Measurements from ENCODE around the gene RIOK1.
"Not testable (repeated sequence)": the region's sequence is repeated elsewhere in the genome, so short reads cannot be mapped to it uniquely, and the experiment has no call there.

RIOK1 gene

DNA sequence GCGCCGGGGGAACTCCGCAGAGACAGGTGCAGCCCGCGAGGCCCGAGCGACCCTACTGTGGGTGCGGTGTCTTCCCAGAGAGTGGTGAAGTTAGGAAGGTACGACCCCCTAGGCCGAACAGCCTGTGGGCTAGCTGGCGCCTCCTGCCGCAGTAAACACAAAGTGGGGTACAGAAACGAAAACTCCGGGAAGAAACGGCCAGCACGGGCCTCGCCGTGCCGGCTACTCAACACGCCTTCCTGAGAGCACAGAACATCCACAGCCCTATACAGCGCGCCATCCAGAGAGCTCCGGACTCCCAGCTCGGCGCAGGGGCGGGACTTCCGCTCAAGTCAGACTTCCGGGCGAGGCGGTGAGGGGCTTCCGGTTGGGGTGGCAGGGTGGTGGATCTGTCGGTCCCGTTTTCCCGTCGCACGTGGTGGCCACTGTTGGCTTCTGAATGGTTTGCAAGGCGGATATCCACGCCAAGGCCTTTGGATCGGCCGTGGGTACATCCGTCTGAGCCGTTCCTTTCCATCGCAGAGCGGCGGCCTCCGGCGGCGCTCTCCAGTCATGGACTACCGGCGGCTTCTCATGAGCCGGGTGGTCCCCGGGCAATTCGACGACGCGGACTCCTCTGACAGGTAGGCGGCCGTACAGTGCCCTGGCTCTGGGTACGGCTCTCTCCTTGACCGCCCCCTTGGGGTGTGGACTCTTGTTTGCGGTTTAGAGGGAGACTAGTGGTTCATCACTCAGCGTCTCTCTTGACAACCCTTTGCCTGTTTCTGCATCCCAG, at the start of gene RIOK1, which contains the start of gene CAGE1:
Gene RIOK1, plus strand, starts transcription at position 358 of the 775 bp plus-strand sequence. Its CDS starts 195 bp downstream, at position 553.
Gene CAGE1, minus strand, starts transcription at position 292 of the 775 bp plus-strand sequence. CDS start 2,569 bp downstream, outside the sequence.
- peak; percentile 92 for DNase-seq (ENCODE audit: low read depth)

DNA sequence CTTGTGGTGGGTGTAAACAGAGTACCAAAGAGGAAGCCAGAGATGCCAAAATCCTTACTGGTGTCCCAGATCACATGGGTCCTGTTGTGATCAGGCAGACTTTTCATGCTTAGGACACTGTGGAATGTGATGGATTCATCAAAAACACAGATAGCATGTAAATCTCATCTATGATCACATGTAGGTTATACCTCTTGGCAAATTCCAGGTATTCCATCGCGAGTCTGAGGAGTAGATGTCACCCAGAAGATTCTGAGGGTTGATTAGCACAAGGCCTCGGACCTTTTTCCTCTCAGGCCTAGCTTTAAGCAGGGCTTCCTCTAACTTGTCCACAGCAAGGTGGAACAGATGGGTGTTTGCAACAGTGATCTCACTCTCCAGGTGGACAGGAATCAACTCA, 48.3 kb upstream of the RIOK1 start:
- DNase-seq (ENCODE audit: low read depth), result no peak

DNA sequence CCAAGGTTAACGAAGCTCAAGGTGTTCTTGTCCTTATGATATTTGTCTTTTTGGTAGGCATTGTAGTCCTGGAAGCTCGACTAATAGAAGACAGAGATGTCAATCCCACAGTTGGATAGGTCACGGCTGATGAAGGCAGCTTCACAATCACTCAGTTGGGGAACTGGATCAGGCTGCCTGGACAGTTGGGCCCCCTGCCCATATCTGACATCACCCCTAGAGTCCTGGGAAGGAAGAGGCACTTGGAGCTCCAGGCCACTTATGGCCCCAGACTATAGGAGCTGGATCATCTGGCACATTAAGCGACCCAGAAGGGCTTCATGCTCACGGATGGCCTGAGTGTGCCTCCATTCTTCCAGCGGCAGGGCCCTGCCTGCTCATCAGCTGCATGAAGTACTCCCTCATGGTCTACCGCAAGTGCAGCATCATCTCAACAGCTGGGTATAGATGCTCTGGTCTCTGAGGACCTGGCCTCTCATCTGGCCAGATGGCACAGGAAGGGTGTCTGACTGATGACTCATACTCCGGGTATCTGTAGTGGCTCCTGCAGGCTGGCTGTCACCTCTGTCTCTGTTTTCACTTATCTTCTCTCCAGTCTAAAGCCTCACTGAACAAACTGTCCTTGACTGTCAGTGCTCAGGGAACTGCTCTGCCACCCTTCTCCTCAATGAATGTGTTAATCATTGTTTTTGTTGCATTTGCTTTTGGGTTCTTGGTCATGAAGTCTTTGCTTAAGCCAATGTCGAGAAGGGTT, 47.4 kb upstream of the RIOK1 start:
- DNase-seq (ENCODE audit: low read depth), result no peak

DNA sequence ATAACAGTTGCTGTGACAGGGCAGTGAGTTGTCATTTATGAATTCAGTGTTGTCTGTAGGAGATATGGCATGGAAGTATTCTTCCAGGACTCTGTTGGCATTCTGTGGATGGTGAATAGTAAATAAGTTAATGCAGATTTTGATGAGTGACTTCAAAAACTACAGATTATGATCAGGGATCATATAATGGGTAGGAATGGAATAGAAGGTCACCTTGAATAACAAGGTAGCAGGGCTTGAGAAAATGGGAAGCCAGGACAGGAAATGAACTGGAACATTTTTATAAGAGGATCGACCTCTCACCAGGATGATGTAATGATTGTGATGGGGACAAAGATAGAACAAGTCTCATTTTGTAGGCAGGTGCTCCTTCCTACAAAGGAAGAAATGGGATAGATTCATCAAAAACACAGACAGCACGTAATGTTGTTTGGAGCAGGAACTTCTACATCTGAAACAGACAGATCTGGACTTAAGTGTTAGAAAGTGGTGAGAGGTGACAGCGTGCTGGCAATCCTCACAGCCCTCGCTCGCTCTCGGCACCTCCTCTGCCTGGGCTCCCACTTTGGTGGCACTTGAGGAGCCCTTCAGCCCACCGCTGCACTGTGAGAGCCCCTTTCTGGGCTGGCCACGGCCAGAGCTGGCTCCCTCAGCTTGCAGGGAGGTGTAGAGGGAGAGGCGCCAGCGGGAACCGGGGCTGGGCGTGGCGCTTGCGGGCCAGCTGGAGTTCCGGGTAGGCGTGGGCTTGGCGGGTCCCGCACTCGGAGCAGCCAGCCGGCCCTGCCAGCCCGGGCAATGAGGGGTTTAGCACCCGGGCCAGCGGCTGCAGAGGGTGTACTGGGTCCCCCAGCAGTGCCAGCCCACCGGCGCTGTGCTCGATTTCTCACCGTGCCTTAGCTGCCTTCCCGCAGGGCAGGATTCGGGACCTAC, 45.8 kb upstream of the RIOK1 start:
- DNase-seq (ENCODE audit: low read depth), result no peak

DNA sequence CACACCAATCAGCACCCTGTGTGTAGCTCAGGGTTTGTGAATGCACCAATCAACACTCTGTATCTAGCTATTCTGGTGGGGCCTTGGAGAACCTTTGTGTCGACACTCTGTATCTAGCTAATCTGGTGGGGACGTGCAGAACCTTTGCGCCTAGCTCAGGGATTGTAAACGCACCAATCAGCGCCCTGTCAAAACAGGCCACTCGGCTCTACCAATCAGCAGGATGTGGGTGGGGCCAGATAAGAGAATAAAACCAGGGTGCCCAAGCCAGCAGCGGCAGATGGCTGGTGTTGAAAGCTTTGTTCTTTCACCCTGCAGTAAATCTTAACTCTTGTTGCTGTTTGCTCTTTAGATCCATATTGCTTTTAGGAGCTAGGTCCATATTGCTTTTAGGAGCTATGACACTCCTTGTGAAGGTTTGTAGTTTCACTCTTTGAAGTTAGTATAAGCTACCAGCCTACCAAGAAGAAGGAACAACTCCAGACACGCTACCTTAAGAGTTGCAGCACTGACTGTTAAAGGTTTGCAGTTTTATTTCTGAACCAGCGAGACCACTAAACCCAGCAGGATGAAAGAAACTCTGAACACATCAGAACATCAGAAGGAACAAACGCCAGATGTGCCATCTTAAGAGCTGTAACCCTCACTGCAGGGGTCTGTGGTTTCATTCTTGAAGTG, 44.7 kb upstream of the RIOK1 start:
- not testable (repeated sequence) for DNase-seq (ENCODE audit: low read depth)

DNA sequence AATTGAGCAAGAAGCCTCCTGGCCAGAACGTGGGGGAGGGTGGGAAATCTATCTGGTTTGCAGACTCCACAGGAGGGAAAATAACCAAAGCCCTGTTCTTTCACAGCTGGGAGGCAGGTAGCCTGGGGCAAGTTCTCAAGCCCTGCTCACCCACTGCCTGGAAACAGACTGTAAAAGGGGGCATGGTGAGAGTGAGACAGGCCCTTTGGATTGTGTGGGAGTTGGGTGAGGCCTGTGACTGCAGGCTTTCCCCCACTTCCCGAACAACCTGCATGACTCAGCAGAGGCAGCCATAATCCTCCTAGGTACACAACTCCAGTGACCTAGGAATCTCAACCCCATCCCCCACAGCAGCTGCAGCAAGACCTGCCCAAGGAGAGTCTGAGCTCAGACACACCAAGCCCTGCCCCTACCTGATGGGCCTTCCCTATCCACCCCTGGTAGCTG, 42.0 kb upstream of the RIOK1 start:
- not testable (repeated sequence) for DNase-seq (ENCODE audit: low read depth)

DNA sequence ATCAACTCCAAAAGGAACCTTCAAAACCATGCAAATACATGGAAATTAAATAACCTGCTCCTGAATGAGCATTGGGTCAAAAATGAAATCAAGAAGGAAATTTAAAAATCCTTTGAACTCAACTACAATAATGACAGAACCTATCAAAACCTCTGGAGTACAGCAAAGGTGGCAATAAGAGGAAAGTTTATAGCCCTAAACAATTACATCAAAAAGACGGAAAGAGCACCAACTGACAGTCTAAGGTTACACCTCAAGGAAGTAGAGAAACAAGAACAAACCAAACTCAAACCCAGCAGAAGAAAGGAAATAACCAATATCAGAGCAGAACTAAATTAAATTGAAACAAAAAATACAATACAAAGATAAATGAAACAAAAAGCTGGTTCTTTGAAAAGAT, 39.0 kb upstream of the RIOK1 start:
- DNase-seq (ENCODE audit: low read depth), result not testable (repeated sequence)

DNA sequence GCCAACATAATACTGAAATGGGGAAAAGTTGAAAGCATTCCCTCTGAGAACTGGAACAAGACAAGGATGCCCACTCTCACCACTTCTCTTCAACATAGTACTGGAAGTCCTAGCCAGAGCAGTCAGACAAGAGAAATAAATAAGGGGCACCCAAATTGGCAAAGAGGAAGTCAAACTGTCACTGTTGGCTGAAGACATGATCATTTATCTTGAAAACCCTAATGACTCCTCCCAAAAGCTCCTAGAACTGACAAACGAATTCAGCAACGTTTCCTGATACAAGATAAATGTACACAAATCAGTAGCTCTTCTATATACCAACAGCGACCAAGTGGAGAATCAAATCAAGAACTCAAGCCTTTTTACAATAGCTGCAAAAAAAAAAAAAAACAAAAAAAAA, 37.7 kb upstream of the RIOK1 start:
- DNase-seq (ENCODE audit: low read depth), result not testable (repeated sequence)

DNA sequence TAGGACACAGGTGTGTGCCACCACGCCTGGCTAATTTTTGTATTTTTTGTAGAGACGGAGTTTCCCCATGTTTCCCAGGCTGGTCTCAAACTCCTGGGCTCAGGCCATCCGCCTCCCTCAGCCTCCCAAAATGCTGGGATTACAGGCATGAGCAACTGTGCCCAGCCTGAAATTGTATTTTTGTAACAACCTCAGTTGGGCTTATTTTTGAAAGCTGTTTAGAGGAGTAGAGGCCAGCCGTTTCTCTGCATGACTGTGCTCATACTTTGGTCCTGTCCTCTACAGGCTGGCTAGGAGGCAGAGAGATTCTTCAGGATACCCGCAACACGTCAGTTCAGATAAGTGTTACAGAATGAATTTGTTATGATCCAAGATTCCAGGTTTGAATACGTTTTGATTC, 22.2 kb upstream of the RIOK1 start:
- DNase-seq (ENCODE audit: low read depth), result no peak

DNA sequence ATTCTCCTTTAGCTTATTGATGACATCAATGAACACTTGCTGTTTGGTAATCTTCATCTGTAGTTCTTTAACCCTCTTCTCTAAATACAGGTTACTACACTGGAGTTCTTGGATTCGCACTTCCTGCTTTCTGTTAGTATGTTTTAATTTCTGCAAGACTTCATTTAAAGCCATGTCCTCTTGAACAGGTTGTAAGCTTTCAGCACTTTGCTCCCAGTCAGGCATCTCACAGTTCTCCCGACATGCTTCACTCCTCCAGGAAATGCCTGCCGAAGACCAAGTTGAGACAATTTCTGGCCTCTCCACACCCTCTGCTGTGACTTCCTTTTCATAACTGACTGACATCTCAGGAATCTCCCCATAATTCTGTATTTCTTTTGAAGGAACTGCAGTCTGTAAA, 15.9 kb upstream of the RIOK1 start:
- no peak for DNase-seq (ENCODE audit: low read depth)

DNA sequence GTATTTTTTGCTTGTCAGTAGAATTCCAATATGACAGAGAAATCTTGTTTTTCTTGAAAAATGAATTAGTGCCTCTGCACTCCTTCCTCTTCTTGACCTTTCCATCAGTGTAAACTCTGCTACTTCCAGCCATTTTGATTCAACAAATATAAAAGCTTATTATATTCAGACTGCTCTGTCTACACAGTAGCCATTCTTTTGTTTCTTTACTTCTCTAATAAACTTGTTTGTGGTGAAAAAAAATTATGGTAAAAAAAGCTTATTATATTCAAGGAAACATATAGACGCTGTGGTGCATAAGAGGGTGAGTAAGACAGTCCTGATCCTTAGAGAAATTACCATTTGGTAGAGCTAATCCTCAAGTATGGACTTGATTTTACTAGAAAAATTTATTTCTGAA, 11.6 kb upstream of the RIOK1 start:
- no peak for DNase-seq (ENCODE audit: low read depth)

DNA sequence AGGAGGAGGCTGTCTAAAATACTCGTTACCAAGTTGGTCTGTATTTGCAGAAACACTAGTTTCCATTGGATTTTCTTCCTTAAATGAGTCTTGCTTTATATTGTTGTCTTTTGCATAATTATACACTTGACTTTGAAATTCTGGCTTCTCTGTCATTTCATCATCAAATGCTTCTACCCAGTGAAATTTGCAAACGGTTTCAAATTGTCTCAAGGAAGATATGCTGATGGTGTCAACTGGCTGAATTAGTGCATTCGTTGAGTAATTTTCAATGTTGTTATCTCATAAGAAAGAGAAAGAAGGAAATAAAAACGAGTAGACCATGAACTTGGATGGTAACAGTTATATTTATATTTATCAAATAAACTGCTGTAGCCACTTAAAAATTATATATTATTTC, 10.9 kb upstream of the RIOK1 start:
- DNase-seq (ENCODE audit: low read depth), result no peak

DNA sequence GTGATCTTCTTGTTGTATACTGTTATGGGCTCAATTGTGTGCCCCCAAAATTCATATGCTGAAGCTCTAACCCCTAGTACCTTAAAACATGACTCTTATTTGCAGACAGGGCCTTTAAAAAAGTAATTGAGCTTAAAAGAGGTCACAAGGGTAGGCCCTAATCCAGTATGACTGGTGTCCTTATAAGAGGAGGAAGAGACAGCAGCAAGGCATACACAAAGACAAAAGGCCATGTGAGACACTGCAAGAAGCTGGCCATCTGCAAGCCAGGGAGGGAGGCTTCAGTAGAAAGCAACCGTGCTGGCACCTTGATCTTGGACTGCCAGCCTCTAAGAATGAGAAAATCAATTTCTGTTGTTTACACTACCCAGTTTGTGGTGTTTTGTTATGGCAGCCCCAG, 8.5 kb upstream of the RIOK1 start:
- DNase-seq (ENCODE audit: low read depth), result no peak

DNA sequence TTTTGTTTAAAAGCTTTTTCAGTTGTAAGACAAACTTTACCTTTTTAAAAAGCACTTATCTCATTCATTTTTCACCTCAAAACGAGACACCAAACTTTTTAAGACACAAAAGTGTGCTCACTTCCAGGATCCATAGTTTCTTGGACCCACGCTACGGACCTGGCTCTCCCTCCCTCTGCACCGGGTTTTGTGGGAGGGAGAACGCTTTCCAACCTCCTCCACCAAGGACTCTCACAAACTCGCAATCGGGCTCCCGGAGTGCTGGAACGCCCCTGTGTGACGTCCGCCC, 502 bp upstream of the RIOK1 start:
- no peak for DNase-seq (ENCODE audit: low read depth)

DNA sequence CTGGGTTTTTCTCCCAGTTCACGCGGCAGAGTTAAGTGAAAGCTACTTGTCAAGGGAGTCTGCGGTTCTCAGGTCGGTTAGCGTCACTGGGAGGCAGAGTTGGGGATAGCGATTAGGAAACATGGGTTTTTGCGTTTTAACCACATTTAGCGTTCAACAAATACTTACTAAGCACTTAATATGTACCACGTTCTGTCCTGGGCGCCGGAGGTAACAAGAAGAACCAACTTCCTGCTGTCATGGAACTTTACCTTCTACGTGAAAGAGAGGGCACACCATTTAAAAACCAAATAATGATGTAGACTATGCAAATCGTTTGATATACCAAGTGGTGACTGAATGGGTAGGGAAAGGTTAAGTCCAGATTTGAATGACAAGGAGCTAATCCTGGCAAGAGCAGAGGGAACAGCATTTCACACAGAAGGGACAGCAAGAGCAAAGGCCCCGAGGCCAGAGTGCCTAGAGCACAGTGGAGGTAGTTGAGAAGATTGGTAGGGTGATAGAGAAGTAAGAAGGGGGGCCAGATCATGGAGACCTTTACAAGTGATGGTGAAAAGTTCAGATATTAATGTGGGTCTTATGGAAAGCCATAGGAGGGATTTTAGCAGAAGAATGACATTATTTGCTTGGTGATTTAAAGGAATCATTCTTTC, 744 bp downstream of the RIOK1 start:
- no peak for DNase-seq (ENCODE audit: low read depth)

DNA sequence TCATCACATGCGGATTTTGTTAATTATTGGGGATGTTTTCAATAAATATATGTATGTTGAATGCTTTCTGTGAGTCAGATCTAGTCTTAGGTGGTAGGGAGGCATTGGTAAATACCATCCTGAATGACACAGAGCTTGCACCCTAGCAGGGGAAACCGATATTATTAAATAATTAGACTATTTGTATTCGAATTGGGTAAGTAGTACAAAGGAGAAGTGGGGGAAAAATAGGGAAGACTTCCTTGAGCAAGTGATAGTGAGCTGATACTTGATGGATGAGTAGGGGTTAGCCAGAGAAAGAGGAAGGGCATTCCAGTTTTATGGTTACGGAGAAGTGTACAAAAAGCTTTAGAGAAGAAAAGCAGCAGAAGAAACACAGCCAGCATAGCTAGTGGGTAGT, 1.5 kb downstream of the RIOK1 start:
- no peak for DNase-seq (ENCODE audit: low read depth)

DNA sequence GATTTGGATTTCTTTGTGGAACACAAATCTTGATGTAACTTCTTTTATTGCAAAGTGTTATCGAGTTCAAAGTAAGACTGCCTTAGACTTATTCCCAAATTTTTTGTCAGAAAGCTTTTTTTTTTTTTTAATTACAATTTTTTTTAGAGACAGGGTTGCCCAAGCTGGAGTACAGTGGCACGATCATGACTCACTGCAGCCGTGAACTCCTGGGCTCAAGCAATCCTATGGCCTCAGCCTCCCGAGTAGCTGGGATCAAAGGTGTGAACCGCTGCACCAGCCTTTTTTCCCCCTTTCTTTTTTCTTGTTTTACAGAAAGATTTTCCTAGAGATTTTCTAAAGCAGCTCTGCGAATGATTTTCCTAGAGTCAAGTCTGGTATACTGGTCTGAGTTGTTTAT, 2.8 kb downstream of the RIOK1 start:
- DNase-seq (ENCODE audit: low read depth), result no peak

DNA sequence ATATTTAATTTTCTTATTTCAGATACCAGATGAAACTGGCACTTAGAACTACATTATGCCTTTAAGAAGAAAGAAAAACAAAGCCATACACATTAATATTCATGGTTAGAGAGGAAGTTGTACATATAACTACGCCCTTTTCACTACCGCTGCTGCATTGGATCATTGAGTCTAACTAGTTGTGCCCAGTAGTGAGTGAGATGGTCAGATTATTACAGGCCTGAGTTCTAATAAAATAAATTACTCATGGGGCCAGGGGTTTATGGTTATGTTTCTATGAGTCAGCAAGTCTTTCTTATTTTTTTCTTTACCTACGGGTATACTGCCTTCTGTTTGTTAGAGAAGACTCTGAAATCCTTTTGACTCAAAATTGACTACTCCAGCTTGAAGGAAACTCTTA, 11.5 kb downstream of the RIOK1 start:
- DNase-seq (ENCODE audit: low read depth), result no peak

DNA sequence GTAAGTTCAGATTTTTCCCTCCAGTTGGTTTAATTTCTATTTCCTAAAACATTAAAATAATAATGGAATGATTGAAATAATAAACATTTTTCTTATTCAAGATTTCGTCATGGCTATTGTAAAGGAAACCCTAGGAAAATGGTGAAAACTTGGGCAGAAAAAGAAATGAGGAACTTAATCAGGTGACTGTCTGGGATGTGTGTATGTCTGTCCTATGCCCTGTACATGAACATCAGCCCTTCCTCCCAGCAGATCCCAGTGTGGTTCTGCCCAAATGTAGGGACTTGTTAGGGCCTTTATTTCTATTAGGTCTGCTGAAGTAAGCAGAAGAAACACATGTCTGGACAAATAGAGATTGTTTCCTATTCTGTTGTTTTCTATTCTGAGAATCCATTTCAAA, 13.1 kb downstream of the RIOK1 start:
- DNase-seq (ENCODE audit: low read depth), result no peak

DNA sequence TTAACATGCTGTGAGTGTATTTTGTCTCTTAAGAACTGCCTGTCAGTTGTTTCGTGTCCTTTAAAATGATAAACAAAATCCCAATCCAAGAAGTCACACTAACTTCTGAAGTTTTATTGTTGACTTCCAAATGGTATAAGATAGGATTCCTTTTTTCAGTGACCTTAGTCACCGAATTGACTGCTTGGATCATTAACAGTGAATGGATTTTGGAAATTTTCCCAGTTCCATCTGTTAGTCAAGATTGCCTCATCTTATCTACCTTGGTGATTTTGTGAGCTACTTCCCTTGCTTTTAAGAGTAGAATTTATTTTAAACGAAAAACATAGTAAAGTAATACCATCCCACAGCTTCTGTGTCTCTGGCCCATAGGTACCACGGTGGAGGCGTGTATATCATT, 14.9 kb downstream of the RIOK1 start:
- DNase-seq (ENCODE audit: low read depth), result no peak

DNA sequence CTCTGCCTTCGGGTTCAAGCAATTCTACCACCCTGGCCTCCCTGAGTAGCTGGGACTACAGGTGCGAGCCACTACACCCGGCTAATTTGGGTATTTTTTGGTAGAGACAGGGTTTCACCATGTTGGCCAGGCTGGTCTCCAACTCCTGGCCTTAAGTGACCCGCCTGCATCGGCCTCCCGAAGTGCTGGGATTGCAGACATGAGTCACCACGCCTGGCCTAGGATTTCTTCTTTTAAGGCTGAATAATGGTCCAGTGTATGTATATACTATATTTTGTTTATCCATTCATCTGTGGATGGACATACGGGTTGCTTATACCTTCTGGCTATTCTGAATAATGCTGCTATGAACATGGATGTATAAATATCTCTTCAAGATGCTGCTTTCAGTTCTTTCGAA, 17.1 kb downstream of the RIOK1 start:
- no peak for DNase-seq (ENCODE audit: low read depth)

Data from stimulated activated CD8-positive, alpha-beta memory T cell treated with anti-CD3 and anti-CD28 coated beads, Interleukin-12 subunit alpha, Interleukin-12 subunit beta, amount 100 ng/mL, for 1 hour (primary cell).